Measurements from ENCODE around the gene NRF1. TPM values are rescaled to one million over a fixed set of nuclear protein-coding genes. Genes with fewer than 3 reads are reported as not detected.

NRF1 gene
- total RNA-seq, 1 experiment from 2014 or later: 18.4 TPM

DNA sequence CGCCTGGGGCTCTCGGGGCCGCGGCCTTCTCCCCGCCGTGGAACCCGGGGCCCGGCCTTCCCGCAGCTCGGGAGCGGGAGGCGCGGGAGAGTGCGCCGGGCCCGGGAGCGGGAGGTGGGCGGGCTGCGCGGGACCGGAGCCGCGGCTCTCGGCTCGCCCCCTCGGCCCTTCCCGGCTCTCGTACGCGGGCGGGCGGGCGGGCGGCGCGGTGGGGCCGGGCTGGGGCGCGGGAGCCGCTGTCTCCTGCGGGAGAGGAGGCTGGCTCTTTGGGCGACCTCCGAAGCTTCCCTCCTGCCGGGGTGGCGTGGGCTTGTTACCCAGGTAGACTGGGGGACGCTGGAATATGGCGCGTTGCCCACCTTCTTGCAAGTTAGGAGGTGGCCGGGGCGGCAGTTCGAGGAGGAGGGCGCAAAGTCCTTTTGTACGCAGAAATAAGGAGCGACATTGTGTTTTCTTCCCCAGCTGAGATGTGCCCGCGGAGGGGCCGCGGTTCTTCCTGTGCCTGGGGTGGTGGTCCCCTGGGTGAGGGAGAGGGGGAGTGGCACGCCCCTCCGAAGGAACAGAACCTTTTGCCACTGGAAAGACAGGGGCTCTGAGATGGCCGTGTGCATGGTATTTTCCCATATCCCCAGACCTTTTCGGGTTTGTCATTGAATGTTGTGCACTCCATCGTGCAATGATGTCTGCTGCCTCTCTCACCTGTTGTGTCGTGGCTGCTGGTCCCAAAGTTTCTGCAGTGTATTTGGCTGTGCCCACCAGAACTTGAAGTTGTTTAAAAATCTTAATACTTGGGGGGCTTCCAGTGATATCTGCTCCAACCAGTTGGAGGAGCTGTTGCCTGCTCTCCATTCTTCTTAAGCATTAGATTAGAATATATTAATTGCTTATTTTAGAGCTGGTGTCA, 844 bp downstream of the NRF1 start:
- Mint-ChIP-seq H3K9me3 (ENCODE audit: unreplicated experiment) (no peaks in the 10 kb centered on the region), H3K27me3 (ENCODE audit: insufficient read depth, unreplicated experiment) (no peaks in the 10 kb centered on the region), H3K27ac (ENCODE audit: low read depth, unreplicated experiment) (peak overlapping the region; percentile 88), H3K36me3 (ENCODE audit: insufficient read depth, unreplicated experiment) (peaks cover 11% of the 10 kb centered on the region), H3K4me3 (ENCODE audit: unreplicated experiment) (peak overlapping the region; percentile 91), H3K4me1 (ENCODE audit: insufficient read depth, unreplicated experiment) (peaks cover 12% of the 10 kb centered on the region)
- ChIA-PET CTCF (interaction anchor here (0.6 to 3.8 kb wide), 21 partner anchors 10 to 1141 kb away, joined by 3 to 34 read pairs (median 3); no protein-coding TSS in a partner anchor), POLR2A (interaction anchor here (0.6 to 3.0 kb wide), 19 partner anchors 8 to 400 kb away, joined by 3 to 18 read pairs (median 4); no protein-coding TSS in a partner anchor)
- DNase-seq (ENCODE audit: unreplicated experiment): peak; percentile 36
- TF ChIP-seq, protein P1, sequence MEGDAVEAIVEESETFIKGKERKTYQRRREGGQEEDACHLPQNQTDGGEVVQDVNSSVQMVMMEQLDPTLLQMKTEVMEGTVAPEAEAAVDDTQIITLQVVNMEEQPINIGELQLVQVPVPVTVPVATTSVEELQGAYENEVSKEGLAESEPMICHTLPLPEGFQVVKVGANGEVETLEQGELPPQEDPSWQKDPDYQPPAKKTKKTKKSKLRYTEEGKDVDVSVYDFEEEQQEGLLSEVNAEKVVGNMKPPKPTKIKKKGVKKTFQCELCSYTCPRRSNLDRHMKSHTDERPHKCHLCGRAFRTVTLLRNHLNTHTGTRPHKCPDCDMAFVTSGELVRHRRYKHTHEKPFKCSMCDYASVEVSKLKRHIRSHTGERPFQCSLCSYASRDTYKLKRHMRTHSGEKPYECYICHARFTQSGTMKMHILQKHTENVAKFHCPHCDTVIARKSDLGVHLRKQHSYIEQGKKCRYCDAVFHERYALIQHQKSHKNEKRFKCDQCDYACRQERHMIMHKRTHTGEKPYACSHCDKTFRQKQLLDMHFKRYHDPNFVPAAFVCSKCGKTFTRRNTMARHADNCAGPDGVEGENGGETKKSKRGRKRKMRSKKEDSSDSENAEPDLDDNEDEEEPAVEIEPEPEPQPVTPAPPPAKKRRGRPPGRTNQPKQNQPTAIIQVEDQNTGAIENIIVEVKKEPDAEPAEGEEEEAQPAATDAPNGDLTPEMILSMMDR (IDR thresholded peaks at IDR 0.05; ENCODE audit: unreplicated experiment): peak; percentile 53
- intact Hi-C loops (cut with micrococcal nuclease): loop anchor here (1.0 to 5.0 kb wide), 3 partner anchors 23 to 400 kb away; no protein-coding TSS in a partner anchor
- no TSS peak for BruUV-seq (replicated peaks)

DNA sequence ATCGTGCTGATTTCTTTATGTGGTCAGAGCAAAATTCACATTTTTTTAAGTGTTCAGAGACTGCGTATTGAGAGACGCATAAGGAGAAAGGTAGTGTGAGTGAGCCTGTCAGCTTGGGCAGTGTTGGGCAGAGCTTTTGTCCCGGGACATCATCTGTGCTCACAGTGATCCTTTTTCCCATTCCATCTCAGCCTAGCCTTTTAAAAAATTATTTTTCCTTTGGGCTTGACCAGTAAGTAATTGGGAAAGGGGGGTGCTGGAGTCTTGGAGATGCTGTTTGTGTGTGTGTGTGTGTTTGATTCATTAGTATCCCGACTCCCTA, 1.5 kb downstream of the NRF1 start:
- ChIA-PET POLR2A (interaction anchor here (0.6 to 3.0 kb wide), 13 partner anchors 11 to 399 kb away, joined by 3 to 18 read pairs (median 3); no protein-coding TSS in a partner anchor), CTCF (interaction anchor here (0.6 to 3.8 kb wide), 18 partner anchors 9 to 1140 kb away, joined by 3 to 34 read pairs (median 4); no protein-coding TSS in a partner anchor)
- H3K27ac Mint-ChIP-seq (ENCODE audit: low read depth, unreplicated experiment): peak overlapping the region; percentile 88
- TF ChIP-seq, protein P1 (IDR thresholded peaks at IDR 0.05; ENCODE audit: unreplicated experiment): no peak
- intact Hi-C loops (cut with micrococcal nuclease): loop anchor here (5.0 kb wide), 2 partner anchors 121 to 399 kb away; no protein-coding TSS in a partner anchor
- no peaks in the 10 kb centered on the region for H3K9me3 Mint-ChIP-seq (ENCODE audit: unreplicated experiment)
- peaks cover 11% of the 10 kb centered on the region for H3K36me3 Mint-ChIP-seq (ENCODE audit: insufficient read depth, unreplicated experiment)
- H3K4me3 Mint-ChIP-seq (ENCODE audit: unreplicated experiment): peak overlapping the region; percentile 91
- peaks cover 18% of the 10 kb centered on the region for H3K4me1 Mint-ChIP-seq (ENCODE audit: insufficient read depth, unreplicated experiment)
- DNase-seq (ENCODE audit: unreplicated experiment): no peak
- BruUV-seq (replicated peaks): TSS peak; percentile 54
- H3K27me3 Mint-ChIP-seq (ENCODE audit: insufficient read depth, unreplicated experiment): no peaks in the 10 kb centered on the region

DNA sequence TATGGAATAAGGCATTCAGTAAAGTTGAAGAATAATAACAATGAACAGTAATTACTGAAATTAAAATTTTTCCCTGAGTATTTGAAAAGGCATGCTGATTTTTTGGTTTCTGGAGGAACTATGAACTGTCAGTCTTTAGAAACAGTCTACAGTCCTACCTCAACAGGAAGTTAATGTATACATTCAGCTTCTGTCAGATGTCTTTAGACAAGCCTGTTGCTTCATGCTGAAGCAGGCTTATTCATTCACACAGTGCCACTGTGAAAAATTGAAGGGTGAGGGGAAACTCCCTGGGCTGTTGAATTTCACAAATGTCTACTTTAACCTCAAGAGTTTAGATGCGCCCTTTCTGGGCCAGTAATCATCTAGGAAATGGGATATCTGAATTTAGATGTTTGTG, 3.5 kb downstream of the NRF1 start:
- intact Hi-C loops (cut with micrococcal nuclease): no loop called here
- CTCF ChIA-PET: interaction anchor here (0.6 to 3.2 kb wide), 5 partner anchors 20 to 397 kb away, joined by 3 to 15 read pairs (median 3); no protein-coding TSS in a partner anchor
- DNase-seq (ENCODE audit: unreplicated experiment): peak; percentile 51

More for the DNA sequence above, 3.5 kb downstream of the NRF1 start:
- Mint-ChIP-seq H3K27me3 (ENCODE audit: insufficient read depth, unreplicated experiment) (no peaks in the 10 kb centered on the region), H3K36me3 (ENCODE audit: insufficient read depth, unreplicated experiment) (no peaks in the 10 kb centered on the region), H3K4me3 (ENCODE audit: unreplicated experiment) (no peak overlapping the region), H3K9me3 (ENCODE audit: unreplicated experiment) (no peaks in the 10 kb centered on the region), H3K4me1 (ENCODE audit: insufficient read depth, unreplicated experiment) (peaks cover 24% of the 10 kb centered on the region), H3K27ac (ENCODE audit: low read depth, unreplicated experiment) (no peak overlapping the region)
- BruUV-seq (replicated peaks): no TSS peak
- POLR2A ChIA-PET: interaction anchor here (0.6 to 1.9 kb wide), 6 partner anchors 9 to 336 kb away, joined by 3 to 8 read pairs (median 4); no protein-coding TSS in a partner anchor
- TF ChIP-seq, protein P1 (IDR thresholded peaks at IDR 0.05; ENCODE audit: unreplicated experiment): no peak
